Measurements from ENCODE around the gene SRRM4. TPM values are rescaled to one million over a fixed set of nuclear protein-coding genes. Genes with fewer than 3 reads are reported as not detected.
"Not testable (repeated sequence)": the region's sequence is repeated elsewhere in the genome, so short reads cannot be mapped to it uniquely, and the experiment has no call there.

SRRM4 gene
- total RNA-seq, 1 experiment from 2014 or later: 0.02 TPM

DNA sequence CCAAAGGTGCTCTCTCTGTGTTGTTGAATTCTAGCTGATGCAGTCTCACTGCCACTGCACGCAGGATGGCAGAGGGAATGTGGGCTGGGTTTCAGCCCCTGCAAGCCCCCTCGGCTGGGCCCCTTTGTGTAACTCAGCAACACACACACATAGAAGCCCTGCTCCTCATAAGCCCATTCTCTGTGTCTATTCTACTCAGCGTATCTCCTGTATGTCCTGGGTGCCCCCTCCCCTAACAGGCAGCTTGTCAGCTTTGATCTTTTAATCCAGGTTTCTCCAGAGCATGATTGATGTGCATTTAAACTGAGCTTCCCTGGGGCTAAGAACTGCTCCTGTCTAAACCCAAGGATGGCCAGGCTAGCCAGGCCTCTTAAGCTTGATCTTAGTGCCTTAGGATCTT is 43.0 kb downstream of the SRRM4 start (continued):
- TF ChIP-seq RAD21 (IDR thresholded peaks at IDR 0.05; ENCODE audit: low read depth) (no peak), TCF7L2 (IDR thresholded peaks at IDR 0.05; ENCODE audit: borderline replicate concordance, extremely low read depth, insufficient read depth, insufficient read length) (no peak), JUND (IDR thresholded peaks at IDR 0.05) (no peak)

DNA sequence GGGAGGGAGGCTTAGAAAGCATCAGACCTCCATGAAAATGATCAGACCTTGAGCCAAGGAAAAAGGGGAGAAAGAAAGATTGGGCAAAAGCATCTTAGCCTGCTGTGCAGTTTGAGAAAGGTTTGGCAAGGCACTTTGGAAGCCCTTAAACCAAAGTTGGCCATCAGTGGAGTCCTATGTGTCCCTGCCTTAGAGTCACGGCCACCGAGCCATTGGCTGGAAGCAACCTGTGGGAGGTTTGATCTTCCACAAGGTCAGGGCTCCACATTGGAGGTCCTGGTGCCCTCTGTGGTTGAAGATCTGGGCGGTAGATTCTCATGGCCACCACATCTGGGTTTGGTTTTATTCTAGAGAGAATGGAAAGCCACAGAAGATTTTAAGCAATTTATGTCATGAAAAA is 44.4 kb downstream of the SRRM4 start:
- DNase-seq (ENCODE audit: low read depth, low spot score) (no peak), ATAC-seq (no peak)
- no TSS peak for BruUV-seq (replicated peaks)
- intact Hi-C loops (cut with micrococcal nuclease): no loop called here
- CTCF ChIA-PET: no interaction called here
- no peaks in the 10 kb centered on the region for H3K9me3 ChIP-seq (ENCODE audit: control insufficient read depth in 1 of 2, insufficient read depth in 1 of 2, low read depth in 1 of 2, low read length in 2 of 2)
- H3K4me1 ChIP-seq (ENCODE audit: control insufficient read depth in 1 of 2, insufficient read depth in 2 of 2, low read length in 2 of 2): no peaks in the 10 kb centered on the region
- no peaks in the 10 kb centered on the region for H3K9me2 ChIP-seq (ENCODE audit: insufficient read depth)
- H3K27me3 ChIP-seq (ENCODE audit: insufficient read depth, low read length): peaks cover 23% of the 10 kb centered on the region
- H4K20me1 ChIP-seq (ENCODE audit: insufficient read depth): no peaks in the 10 kb centered on the region
- H3K27ac ChIP-seq (ENCODE audit: low read depth, low read length): no peak overlapping the region
- H2AFZ ChIP-seq (ENCODE audit: low read depth, low read length, poor library complexity, severe bottlenecking): no peak overlapping the region
- no peaks in the 10 kb centered on the region for H3K36me3 ChIP-seq (ENCODE audit: control insufficient read depth in 1 of 2, insufficient read depth in 2 of 2, low read length in 2 of 2)
- no peak overlapping the region for H3K9ac ChIP-seq (ENCODE audit: low read length)
- TF ChIP-seq JUND (IDR thresholded peaks at IDR 0.05) (no peak), SRF (IDR thresholded peaks at IDR 0.05; ENCODE audit: low read depth) (no peak), EZH2phosphoT487 (IDR thresholded peaks at IDR 0.05; ENCODE audit: borderline replicate concordance) (no peak), SIN3A (IDR thresholded peaks at IDR 0.05; ENCODE audit: low read depth) (no peak), MAX (IDR thresholded peaks at IDR 0.05) (no peak), CBX3 (IDR thresholded peaks at IDR 0.05; ENCODE audit: low read depth) (no peak), SP1 (IDR thresholded peaks at IDR 0.05; ENCODE audit: low read depth) (no peak), ELF1 (IDR thresholded peaks at IDR 0.05; ENCODE audit: borderline replicate concordance, low read depth) (no peak), POLR2AphosphoS5 (IDR thresholded peaks at IDR 0.05; ENCODE audit: low read depth, low read length) (no peak), TCF7L2 (IDR thresholded peaks at IDR 0.05; ENCODE audit: borderline replicate concordance, extremely low read depth, insufficient read depth, insufficient read length) (no peak), POLR2A (IDR thresholded peaks at IDR 0.05; ENCODE audit: borderline replicate concordance, extremely low read depth, insufficient read depth, insufficient read length) (no peak), ATF3 (IDR thresholded peaks at IDR 0.05) (no peak), CEBPB (IDR thresholded peaks at IDR 0.05; ENCODE audit: low read depth) (no peak)
- TF ChIP-seq, protein P1, sequence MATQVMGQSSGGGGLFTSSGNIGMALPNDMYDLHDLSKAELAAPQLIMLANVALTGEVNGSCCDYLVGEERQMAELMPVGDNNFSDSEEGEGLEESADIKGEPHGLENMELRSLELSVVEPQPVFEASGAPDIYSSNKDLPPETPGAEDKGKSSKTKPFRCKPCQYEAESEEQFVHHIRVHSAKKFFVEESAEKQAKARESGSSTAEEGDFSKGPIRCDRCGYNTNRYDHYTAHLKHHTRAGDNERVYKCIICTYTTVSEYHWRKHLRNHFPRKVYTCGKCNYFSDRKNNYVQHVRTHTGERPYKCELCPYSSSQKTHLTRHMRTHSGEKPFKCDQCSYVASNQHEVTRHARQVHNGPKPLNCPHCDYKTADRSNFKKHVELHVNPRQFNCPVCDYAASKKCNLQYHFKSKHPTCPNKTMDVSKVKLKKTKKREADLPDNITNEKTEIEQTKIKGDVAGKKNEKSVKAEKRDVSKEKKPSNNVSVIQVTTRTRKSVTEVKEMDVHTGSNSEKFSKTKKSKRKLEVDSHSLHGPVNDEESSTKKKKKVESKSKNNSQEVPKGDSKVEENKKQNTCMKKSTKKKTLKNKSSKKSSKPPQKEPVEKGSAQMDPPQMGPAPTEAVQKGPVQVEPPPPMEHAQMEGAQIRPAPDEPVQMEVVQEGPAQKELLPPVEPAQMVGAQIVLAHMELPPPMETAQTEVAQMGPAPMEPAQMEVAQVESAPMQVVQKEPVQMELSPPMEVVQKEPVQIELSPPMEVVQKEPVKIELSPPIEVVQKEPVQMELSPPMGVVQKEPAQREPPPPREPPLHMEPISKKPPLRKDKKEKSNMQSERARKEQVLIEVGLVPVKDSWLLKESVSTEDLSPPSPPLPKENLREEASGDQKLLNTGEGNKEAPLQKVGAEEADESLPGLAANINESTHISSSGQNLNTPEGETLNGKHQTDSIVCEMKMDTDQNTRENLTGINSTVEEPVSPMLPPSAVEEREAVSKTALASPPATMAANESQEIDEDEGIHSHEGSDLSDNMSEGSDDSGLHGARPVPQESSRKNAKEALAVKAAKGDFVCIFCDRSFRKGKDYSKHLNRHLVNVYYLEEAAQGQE (IDR thresholded peaks at IDR 0.05; ENCODE audit: low read depth): no peak
- RAD21 ChIA-PET (ENCODE audit: low non-redundant PET in 1 of 2, low total read pairs in 2 of 2, uncharacterized antibody in 2 of 2, unreplicated experiment in 2 of 2): no interaction called here
- H3K4me2 ChIP-seq (ENCODE audit: low read length): no peak overlapping the region
- no peaks in the 10 kb centered on the region for H3K79me2 ChIP-seq (ENCODE audit: insufficient read depth, low read length)
- POLR2A ChIA-PET: no interaction called here
- no peak overlapping the region for H3K4me3 ChIP-seq (replicated peaks in 1 of 2; ENCODE audit: low read depth in 1 of 2, low read length in 2 of 2)

GRCh38 chr12:119033332-119033731 is 52.0 kb downstream of the SRRM4 start:
- BruUV-seq (replicated peaks); H4K20me1 ChIP-seq (ENCODE audit: insufficient read depth); H3K4me3 ChIP-seq (replicated peaks in 1 of 2; ENCODE audit: low read depth in 1 of 2, low read length in 2 of 2); H3K27me3 ChIP-seq (ENCODE audit: insufficient read depth, low read length); H3K36me3 ChIP-seq (ENCODE audit: control insufficient read depth in 1 of 2, insufficient read depth in 2 of 2, low read length in 2 of 2); H3K4me1 ChIP-seq (ENCODE audit: control insufficient read depth in 1 of 2, insufficient read depth in 2 of 2, low read length in 2 of 2); H3K4me2 ChIP-seq (ENCODE audit: low read length); POLR2A ChIA-PET; H3K9me3 ChIP-seq (ENCODE audit: control insufficient read depth in 1 of 2, insufficient read depth in 1 of 2, low read depth in 1 of 2, low read length in 2 of 2); intact Hi-C loops (cut with micrococcal nuclease); H3K27ac ChIP-seq (ENCODE audit: low read depth, low read length); H3K9me2 ChIP-seq (ENCODE audit: insufficient read depth); DNase-seq (ENCODE audit: low read depth, low spot score); ATAC-seq; H2AFZ ChIP-seq (ENCODE audit: low read depth, low read length, poor library complexity, severe bottlenecking); CTCF ChIA-PET; H3K9ac ChIP-seq (ENCODE audit: low read length); H3K79me2 ChIP-seq (ENCODE audit: insufficient read depth, low read length); RAD21 ChIA-PET (ENCODE audit: low non-redundant PET in 1 of 2, low total read pairs in 2 of 2, uncharacterized antibody in 2 of 2, unreplicated experiment in 2 of 2): not testable (repeated sequence)

Data from HCT116 (cell line).